Gastrocnemius medialis (tissue), 4 donors: ENCODE results near the gene LRRC27.

Experiments used
- POLR2A ChIP-seq, 2 donors: fragments of 450-650 bp; IDR thresholded peaks; one replicate each; pipeline ENCODE4 v1.6.1; 2017; ENCODE audit warnings: antibody characterized with exemption in 2 of 2, mild to moderate bottlenecking in 2 of 2, moderate library complexity in 2 of 2
- TF ChIP-seq, protein P1 (sequence below), 5 experiments: fragments of 450-650 bp in 3 of 5; fragments of 200-600 bp in 2 of 5; sonication (generic) in 2 of 5; IDR thresholded peaks in 4 of 5; conservative IDR thresholded peaks in 1 of 5; 1 replicate in 4 of 5; 2 replicates in 1 of 5; pipeline ENCODE4 v1.5.1; 2016 to 2019; ENCODE audit warnings: antibody characterized with exemption in 5 of 5, mild to moderate bottlenecking in 3 of 5, moderate library complexity in 3 of 5

DNA sequence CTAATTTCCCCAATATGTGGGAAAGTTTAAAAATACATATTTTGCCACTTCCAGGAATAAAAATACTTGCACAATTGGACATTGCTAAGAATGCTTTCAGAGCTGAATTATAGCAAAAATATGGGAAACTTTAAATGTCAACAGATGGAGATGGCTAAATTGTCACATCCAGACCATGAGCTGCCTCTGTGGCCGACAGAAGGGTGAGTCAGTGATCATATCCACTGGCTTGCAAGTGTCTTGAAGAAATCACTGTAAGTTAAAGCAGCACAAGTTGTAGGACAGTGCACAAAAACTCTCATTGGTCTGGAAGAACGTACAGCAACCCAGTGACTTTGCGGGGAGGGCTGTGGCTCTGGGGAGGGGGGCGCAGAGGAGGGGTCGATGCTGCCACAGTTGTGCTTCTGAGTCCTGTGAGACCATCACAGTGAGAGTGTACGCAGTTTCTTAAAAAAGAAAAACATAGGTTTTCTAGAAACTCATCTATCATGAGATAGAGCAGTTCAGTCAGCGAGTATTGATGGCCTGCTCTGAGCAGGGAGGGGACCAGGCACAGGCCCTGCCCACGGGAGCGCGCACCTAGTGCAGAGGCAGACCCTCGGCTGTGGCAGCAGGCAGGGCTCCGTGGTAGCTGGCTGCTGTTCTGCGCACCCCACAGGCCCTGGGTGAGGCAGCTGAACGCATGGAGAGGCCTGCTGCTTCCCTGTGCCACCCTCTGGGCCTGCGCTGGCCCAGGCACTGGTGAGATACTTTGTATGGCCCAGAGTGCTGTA, 25.5 kb downstream of the LRRC27 start:
- TF ChIP-seq, protein P1, sequence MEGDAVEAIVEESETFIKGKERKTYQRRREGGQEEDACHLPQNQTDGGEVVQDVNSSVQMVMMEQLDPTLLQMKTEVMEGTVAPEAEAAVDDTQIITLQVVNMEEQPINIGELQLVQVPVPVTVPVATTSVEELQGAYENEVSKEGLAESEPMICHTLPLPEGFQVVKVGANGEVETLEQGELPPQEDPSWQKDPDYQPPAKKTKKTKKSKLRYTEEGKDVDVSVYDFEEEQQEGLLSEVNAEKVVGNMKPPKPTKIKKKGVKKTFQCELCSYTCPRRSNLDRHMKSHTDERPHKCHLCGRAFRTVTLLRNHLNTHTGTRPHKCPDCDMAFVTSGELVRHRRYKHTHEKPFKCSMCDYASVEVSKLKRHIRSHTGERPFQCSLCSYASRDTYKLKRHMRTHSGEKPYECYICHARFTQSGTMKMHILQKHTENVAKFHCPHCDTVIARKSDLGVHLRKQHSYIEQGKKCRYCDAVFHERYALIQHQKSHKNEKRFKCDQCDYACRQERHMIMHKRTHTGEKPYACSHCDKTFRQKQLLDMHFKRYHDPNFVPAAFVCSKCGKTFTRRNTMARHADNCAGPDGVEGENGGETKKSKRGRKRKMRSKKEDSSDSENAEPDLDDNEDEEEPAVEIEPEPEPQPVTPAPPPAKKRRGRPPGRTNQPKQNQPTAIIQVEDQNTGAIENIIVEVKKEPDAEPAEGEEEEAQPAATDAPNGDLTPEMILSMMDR (IDR thresholded peaks at IDR 0.05 in 4 of 5, conservative IDR thresholded peaks at IDR 0.05 in 1 of 5) = no peak
- no peak for TF ChIP-seq POLR2A (IDR thresholded peaks at IDR 0.05)
